A673 (cell line): Measurements from ENCODE around the gene ISYNA1. TPM values are rescaled to one million over a fixed set of nuclear protein-coding genes. Genes with fewer than 3 reads are reported as not detected.

Experiments used
- BruUV-seq: library from RNA; stranded (reverse); fragments of 400-500 nt; replicated peaks from 2 replicates; lab custom pipeline; 2021; lab: Mats Ljungman, UMichigan
- CTCF ChIA-PET: fragments of 300-600 bp; sonication (Branson Sonifier 250); formaldehyde crosslinking; loops from one replicate; lab custom pipeline; 2022; ENCODE audit warnings: antibody characterized with exemption; lab: Charles Lee
- POLR2A ChIA-PET: fragments of 300-600 bp; sonication (Branson Sonifier 250); formaldehyde crosslinking; loops from one replicate; lab custom pipeline; 2022; ENCODE audit warnings: antibody characterized with exemption; ENCODE audit not compliant: low non-redundant PET; lab: Charles Lee
- DNase-seq: peaks from one replicate; pipeline ENCODE4 v3.0.0-alpha.2; 2015; ENCODE audit warnings: low spot score
- H3K27ac ChIP-seq: fragments of 200-600 bp; sonication (generic); 2 replicates; pipeline ENCODE4 v1.5.1; 2016; ENCODE audit warnings: mixed run types, low read depth, mild to moderate bottlenecking, mixed read lengths, antibody characterized with exemption, low read length; ENCODE audit not compliant: poor library complexity, severe bottlenecking
- H3K27me3 ChIP-seq: fragments of 200-600 bp; sonication (generic); replicated peaks from 2 replicates; pipeline ENCODE4 v1.6.1; 2017; ENCODE audit warnings: mixed run types, low read depth, mild to moderate bottlenecking, mixed read lengths, antibody characterized with exemption, low read length; ENCODE audit not compliant: insufficient read depth, poor library complexity
- H3K36me3 ChIP-seq: fragments of 200-600 bp; sonication (generic); 2 replicates; pipeline ENCODE4 v1.6.1; 2016; ENCODE audit warnings: mixed run types, mild to moderate bottlenecking, mixed read lengths, antibody characterized with exemption, low read length; ENCODE audit not compliant: insufficient read depth, poor library complexity, severe bottlenecking
- H3K4me1 ChIP-seq: fragments of 200-600 bp; sonication (generic); 2 replicates; pipeline ENCODE4 v1.6.1; 2017; ENCODE audit warnings: mixed run types, mild to moderate bottlenecking, mixed read lengths, antibody characterized with exemption, low read length; ENCODE audit not compliant: insufficient read depth, poor library complexity, severe bottlenecking
- H3K4me3 ChIP-seq: fragments of 200-600 bp; sonication (generic); 2 replicates; pipeline ENCODE4 v1.5.1; 2016; ENCODE audit warnings: low read depth, mixed run types, mild to moderate bottlenecking, mixed read lengths, low read length; ENCODE audit not compliant: poor library complexity, severe bottlenecking
- H3K9me3 ChIP-seq: fragments of 200-600 bp; sonication (generic); 2 replicates; pipeline ENCODE4 v1.6.1; 2016; ENCODE audit warnings: mixed run types, low read depth, mild to moderate bottlenecking, mixed read lengths, antibody characterized with exemption, low read length; ENCODE audit not compliant: poor library complexity, severe bottlenecking
- EZH2 ChIP-seq: fragments of 200-600 bp; sonication (generic); IDR thresholded peaks from 2 replicates; pipeline ENCODE4 v1.6.1; 2017; ENCODE audit warnings: borderline replicate concordance, low read depth, mild to moderate bottlenecking, mixed read lengths, antibody characterized with exemption, low read length; ENCODE audit not compliant: poor library complexity, severe bottlenecking
- intact Hi-C: fragments of 100-400 bp; cut with micrococcal nuclease; formaldehyde crosslinking; loops from one replicate; pipeline ENCODE4 v1.10.0; 2022; ENCODE audit not compliant: unreplicated experiment
- total RNA-seq: library from RNA; stranded (reverse); gene quantifications from 2 replicates; pipeline ENCODE4 v1.2.3, GENCODE V29; 2021
- TF ChIP-seq, protein P1 (sequence below): fragments of 300-800, 200-600 bp; sonication (generic); conservative IDR thresholded peaks from 2 replicates; pipeline ENCODE4 v1.5.1; 2017; ENCODE audit warnings: low read depth, mild to moderate bottlenecking, antibody characterized with exemption, low read length, moderate library complexity, mixed read lengths

ISYNA1 gene
- total RNA-seq, 1 experiment from 2014 or later: 153 TPM

DNA sequence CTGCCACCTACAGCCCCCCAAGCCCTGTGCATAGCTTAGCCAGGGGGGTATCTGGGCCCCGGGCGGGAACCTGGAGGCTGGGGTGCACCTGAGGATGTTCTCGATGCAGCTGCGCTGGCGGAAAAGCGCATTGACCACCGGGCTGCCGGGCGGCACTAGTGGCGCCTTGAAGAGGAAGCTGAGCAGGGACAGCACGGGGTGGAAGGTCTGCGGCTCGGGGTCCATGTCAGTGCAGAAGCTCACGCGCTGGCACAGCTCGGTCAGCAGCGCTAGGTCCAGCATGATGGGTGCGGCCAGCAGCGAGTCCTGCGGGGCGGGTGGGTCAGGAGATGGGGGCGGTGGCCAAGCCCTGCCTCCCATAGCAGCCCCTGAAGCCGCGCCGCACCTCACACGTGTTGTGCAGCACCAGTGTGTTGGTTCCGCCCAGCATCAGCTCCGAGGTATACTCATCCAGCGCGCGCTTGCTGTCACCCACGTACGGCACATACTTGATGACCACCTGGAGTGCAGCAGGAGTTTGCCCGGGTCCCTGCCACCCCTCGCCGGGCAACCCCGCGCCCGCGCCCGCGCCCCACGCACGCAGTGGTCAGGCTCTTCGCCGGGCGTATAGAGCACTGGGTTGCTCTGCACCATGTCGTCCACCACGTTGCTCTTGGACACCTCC lies 2.6 kb downstream of the ISYNA1 start:
- H3K36me3 ChIP-seq: peaks cover 35% of the 10 kb centered on the region

DNA sequence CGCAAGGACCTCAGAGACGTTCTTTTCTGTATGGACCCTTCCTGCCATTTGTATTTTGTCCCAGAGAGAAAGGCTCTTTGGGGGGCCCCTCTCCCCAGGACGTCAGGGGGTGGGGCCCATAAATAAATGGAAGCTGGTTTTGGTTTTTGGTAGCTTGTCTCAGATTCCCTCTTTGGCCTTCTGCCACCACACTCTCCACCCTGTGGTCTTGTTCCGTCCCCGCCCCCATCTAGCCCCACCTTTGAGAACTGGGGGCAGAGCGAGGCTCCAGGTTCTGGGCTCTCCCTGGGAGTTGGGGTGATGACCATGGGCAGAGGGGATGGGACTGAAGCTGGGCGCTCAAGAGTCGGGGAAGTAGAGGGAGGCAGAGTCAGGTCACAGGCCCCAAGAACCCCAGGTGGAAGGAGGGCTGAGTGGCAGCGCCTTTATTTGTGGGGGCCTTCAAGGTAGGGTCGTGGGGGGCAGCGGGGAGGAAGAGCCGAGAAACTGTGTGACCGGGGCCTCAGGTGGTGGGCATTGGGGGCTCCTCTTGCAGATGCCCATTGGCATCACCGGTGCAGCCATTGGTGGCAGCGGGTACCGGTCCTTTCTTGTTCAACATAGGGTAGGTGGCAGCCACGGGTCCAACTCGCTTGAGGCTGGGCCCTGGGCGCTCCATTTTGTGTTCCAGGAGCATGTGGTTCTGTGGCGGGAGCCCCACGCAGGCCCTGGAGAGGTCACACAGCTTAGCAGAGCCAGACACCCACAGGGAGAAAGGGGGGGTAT lies 3.3 kb downstream of the ISYNA1 start:
- Histone ChIP-seq H3K27ac (peak overlapping the region; percentile 79), H3K4me1 (peaks cover 75% of the 10 kb centered on the region), H3K4me3 (peak overlapping the region; percentile 34), H3K9me3 (no peaks in the 10 kb centered on the region), H3K36me3 (peaks cover 35% of the 10 kb centered on the region), H3K27me3 (no peaks in the 10 kb centered on the region)
- CTCF ChIA-PET: interaction anchor here (0.8 kb wide), 1 partner anchor 155 kb away, joined by 3 read pairs; no protein-coding TSS in a partner anchor
- TF ChIP-seq, protein P1, sequence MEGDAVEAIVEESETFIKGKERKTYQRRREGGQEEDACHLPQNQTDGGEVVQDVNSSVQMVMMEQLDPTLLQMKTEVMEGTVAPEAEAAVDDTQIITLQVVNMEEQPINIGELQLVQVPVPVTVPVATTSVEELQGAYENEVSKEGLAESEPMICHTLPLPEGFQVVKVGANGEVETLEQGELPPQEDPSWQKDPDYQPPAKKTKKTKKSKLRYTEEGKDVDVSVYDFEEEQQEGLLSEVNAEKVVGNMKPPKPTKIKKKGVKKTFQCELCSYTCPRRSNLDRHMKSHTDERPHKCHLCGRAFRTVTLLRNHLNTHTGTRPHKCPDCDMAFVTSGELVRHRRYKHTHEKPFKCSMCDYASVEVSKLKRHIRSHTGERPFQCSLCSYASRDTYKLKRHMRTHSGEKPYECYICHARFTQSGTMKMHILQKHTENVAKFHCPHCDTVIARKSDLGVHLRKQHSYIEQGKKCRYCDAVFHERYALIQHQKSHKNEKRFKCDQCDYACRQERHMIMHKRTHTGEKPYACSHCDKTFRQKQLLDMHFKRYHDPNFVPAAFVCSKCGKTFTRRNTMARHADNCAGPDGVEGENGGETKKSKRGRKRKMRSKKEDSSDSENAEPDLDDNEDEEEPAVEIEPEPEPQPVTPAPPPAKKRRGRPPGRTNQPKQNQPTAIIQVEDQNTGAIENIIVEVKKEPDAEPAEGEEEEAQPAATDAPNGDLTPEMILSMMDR: no peak
- no peak for TF ChIP-seq EZH2
- POLR2A ChIA-PET: interaction anchor here (0.6 kb wide), 2 partner anchors 20 to 78 kb away, joined by 3 to 4 read pairs; no protein-coding TSS in a partner anchor
- no TSS peak for BruUV-seq
- intact Hi-C loops: no loop called here
- DNase-seq: peak; percentile 78

More for the DNA sequence above, 2.6 kb downstream of the ISYNA1 start:
- Histone ChIP-seq H3K4me3 (no peak overlapping the region), H3K4me1 (peaks cover 71% of the 10 kb centered on the region), H3K27me3 (no peaks in the 10 kb centered on the region), H3K9me3 (no peaks in the 10 kb centered on the region), H3K27ac (peak overlapping the region; percentile 50)
- peak; percentile 54 for DNase-seq
- ChIA-PET CTCF (interaction anchor here (0.8 kb wide), 1 partner anchor 156 kb away, joined by 3 read pairs; no protein-coding TSS in a partner anchor), POLR2A (interaction anchor here (0.6 kb wide), 1 partner anchor 142 kb away, joined by 6 read pairs; no protein-coding TSS in a partner anchor)
- TSS peak; percentile 78 for BruUV-seq
- intact Hi-C loops: no loop called here
- no peak for TF ChIP-seq EZH2

DNA sequence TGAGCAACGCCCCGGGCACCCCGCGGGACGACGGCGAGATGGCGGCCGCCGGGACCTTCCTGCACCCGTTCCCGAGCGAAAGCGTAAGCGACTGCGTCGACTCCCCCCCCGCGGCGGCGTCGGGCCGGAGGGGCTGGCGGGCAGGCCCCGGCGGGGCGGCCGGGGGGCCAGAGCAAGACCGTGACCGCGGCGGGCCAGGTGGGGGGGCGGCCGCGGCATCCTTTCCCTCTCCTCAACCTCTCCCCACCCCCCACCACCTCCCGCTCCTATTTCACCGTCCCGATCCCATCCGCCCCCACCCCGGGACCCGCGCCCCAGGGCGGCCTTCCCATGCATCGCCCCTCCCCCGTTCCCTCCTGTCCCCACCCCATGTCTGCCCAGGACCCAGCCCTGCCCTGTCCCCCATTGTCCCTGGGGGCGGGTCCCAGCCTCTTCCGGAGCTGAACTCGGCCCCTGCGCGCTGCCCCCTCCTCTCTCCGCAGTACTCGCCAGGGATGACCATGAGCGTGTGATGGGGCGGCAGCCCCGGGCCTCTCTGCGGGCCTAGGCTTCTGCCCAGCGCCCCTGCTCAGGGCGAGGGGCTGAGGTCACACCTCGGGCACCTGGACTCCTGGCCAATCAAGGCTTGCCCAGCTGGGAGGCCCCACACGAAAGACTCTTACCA lies 4.1 kb downstream of the ISYNA1 start:
- peak overlapping the region; percentile 34 for H3K4me3 ChIP-seq
- POLR2A ChIA-PET: interaction anchor here (0.6 kb wide), 1 partner anchor 20 kb away, joined by 4 read pairs; no protein-coding TSS in a partner anchor
- H3K27ac ChIP-seq: peak overlapping the region; percentile 79
- DNase-seq: peak; percentile 52
- TF ChIP-seq, protein P1: no peak
- no peak for TF ChIP-seq EZH2
- H3K27me3 ChIP-seq: no peaks in the 10 kb centered on the region
- no peaks in the 10 kb centered on the region for H3K9me3 ChIP-seq
- intact Hi-C loops: no loop called here
- H3K4me1 ChIP-seq: peaks cover 75% of the 10 kb centered on the region
- H3K36me3 ChIP-seq: peaks cover 35% of the 10 kb centered on the region
- BruUV-seq: TSS peak; percentile 72
- CTCF ChIA-PET: interaction anchor here (0.6 kb wide), 1 partner anchor 18 kb away, joined by 5 read pairs; no protein-coding TSS in a partner anchor
